ENCODE results near the gene SHB. TPM values are rescaled to one million over a fixed set of nuclear protein-coding genes. Genes with fewer than 3 reads are reported as not detected.

The SHB gene
- total RNA-seq, 2 experiments from 2014 or later, result 0.41 to 1.0 TPM

- Histone ChIP-seq H3K4me2 (ENCODE audit: low read length) (no peak overlapping the region), H2AFZ (ENCODE audit: low read length) (peak overlapping the region; percentile 44; the same call in 1 of the 2 replicates), H3K9me2 (ENCODE audit: insufficient read depth, low read length) (no peaks in the 10 kb centered on the region), H3K36me3 (ENCODE audit: insufficient read depth, low read length) (no peaks in the 10 kb centered on the region), H3K4me1 (ENCODE audit: insufficient read depth, low read length, poor library complexity, severe bottlenecking) (no peaks in the 10 kb centered on the region), H3K79me2 (ENCODE audit: insufficient read depth, low read depth, low read length) (no peaks in the 10 kb centered on the region), H3K4me3 (ENCODE audit: low read depth, low read length, poor library complexity, severe bottlenecking) (no peak overlapping the region), H3K9me3 (ENCODE audit: low read length) (no peaks in the 10 kb centered on the region), H4K20me1 (ENCODE audit: insufficient read depth, low read length) (no peaks in the 10 kb centered on the region), H3K27ac (ENCODE audit: low read depth, low read length, poor library complexity, severe bottlenecking) (no peak overlapping the region)
- BruUV-seq (replicated peaks), result no TSS peak
- no peak for DNase-seq (ENCODE audit: low spot score)
- TF ChIP-seq EZH2phosphoT487 (IDR thresholded peaks at IDR 0.05; ENCODE audit: borderline replicate concordance, low read depth, low read length) (no peak), CTCF (conservative IDR thresholded peaks at IDR 0.05; ENCODE audit: low read length) (no peak)
- intact Hi-C loops (cut with micrococcal nuclease; ENCODE audit: unreplicated experiment), result loop anchor here (10.0 kb wide), 1 partner anchor 345 kb away; no protein-coding TSS in a partner anchor
- CTCF ChIA-PET (ENCODE audit: unreplicated experiment), result no interaction called here
- POLR2A ChIA-PET, result no interaction called here
Observed at GRCh38 chr9:37919956-37920335, 149.1 kb downstream of the SHB start.

GRCh38 chr9:37919246-37919955, 149.6 kb downstream of the SHB start:
- H3K4me2 ChIP-seq (ENCODE audit: low read length), result no peak overlapping the region
- no peak overlapping the region for H3K4me3 ChIP-seq (ENCODE audit: low read depth, low read length, poor library complexity, severe bottlenecking)
- POLR2A ChIA-PET, result interaction anchor here (0.6 kb wide), 1 partner anchor 287 kb away, joined by 3 read pairs; no protein-coding TSS in a partner anchor
- H3K9me2 ChIP-seq (ENCODE audit: insufficient read depth, low read length), result no peaks in the 10 kb centered on the region
- BruUV-seq (replicated peaks), result no TSS peak
- no peaks in the 10 kb centered on the region for H3K9me3 ChIP-seq (ENCODE audit: low read length)
- H4K20me1 ChIP-seq (ENCODE audit: insufficient read depth, low read length), result no peaks in the 10 kb centered on the region
- TF ChIP-seq EZH2phosphoT487 (IDR thresholded peaks at IDR 0.05; ENCODE audit: borderline replicate concordance, low read depth, low read length) (no peak), CTCF (conservative IDR thresholded peaks at IDR 0.05; ENCODE audit: low read length) (no peak)
- no peak for DNase-seq (ENCODE audit: low spot score)
- H3K79me2 ChIP-seq (ENCODE audit: insufficient read depth, low read depth, low read length), result no peaks in the 10 kb centered on the region
- H3K4me1 ChIP-seq (ENCODE audit: insufficient read depth, low read length, poor library complexity, severe bottlenecking), result no peaks in the 10 kb centered on the region
- H2AFZ ChIP-seq (ENCODE audit: low read length), result no peak overlapping the region
- no peaks in the 10 kb centered on the region for H3K36me3 ChIP-seq (ENCODE audit: insufficient read depth, low read length)
- CTCF ChIA-PET (ENCODE audit: unreplicated experiment), result no interaction called here
- intact Hi-C loops (cut with micrococcal nuclease; ENCODE audit: unreplicated experiment), result loop anchor here (10.0 kb wide), 1 partner anchor 345 kb away; no protein-coding TSS in a partner anchor
- H3K27ac ChIP-seq (ENCODE audit: low read depth, low read length, poor library complexity, severe bottlenecking), result no peak overlapping the region

DNA sequence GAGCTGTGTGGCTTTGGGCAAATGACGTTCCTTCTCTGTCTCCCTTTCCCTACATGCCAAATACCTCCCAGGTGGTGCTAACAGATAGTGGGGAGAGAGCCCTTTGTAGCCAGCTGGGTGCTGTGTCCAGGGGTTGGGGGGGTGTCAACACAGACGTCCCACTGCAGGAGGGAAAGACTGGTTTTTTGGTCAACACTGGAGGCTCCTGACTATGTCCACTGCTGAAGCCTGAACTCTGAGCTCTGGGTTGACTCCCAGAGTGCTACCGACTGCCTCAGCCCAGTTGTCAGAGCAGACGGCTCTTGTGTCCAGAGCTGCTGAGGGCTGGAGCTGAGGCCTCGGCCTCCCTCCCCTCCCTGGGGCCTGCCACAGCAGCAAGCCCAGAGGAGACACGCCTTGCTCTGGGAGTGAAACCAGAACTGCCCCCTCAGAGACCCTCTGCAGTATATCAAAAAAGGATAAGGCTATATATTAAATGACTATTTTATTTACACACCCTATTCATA, 150.3 kb downstream of the SHB start:
- no peaks in the 10 kb centered on the region for H3K4me1 ChIP-seq (ENCODE audit: insufficient read depth, low read length, poor library complexity, severe bottlenecking)
- BruUV-seq (replicated peaks), result no TSS peak
- no peaks in the 10 kb centered on the region for H4K20me1 ChIP-seq (ENCODE audit: insufficient read depth, low read length)
- H3K4me3 ChIP-seq (ENCODE audit: low read depth, low read length, poor library complexity, severe bottlenecking), result no peak overlapping the region
- H3K27ac ChIP-seq (ENCODE audit: low read depth, low read length, poor library complexity, severe bottlenecking), result no peak overlapping the region
- DNase-seq (ENCODE audit: low spot score), result no peak
- no peaks in the 10 kb centered on the region for H3K79me2 ChIP-seq (ENCODE audit: insufficient read depth, low read depth, low read length)
- no peaks in the 10 kb centered on the region for H3K9me2 ChIP-seq (ENCODE audit: insufficient read depth, low read length)
- no peak overlapping the region for H2AFZ ChIP-seq (ENCODE audit: low read length)
- H3K36me3 ChIP-seq (ENCODE audit: insufficient read depth, low read length), result no peaks in the 10 kb centered on the region
- POLR2A ChIA-PET, result interaction anchor here (0.6 kb wide), 1 partner anchor 288 kb away, joined by 3 read pairs; no protein-coding TSS in a partner anchor
- CTCF ChIA-PET (ENCODE audit: unreplicated experiment), result no interaction called here
- no peaks in the 10 kb centered on the region for H3K9me3 ChIP-seq (ENCODE audit: low read length)
- no peak overlapping the region for H3K4me2 ChIP-seq (ENCODE audit: low read length)
- intact Hi-C loops (cut with micrococcal nuclease; ENCODE audit: unreplicated experiment), result loop anchor here (10.0 kb wide), 1 partner anchor 346 kb away; no protein-coding TSS in a partner anchor
- TF ChIP-seq CTCF (conservative IDR thresholded peaks at IDR 0.05; ENCODE audit: low read length), result no peak
- no peak for TF ChIP-seq EZH2phosphoT487 (IDR thresholded peaks at IDR 0.05; ENCODE audit: borderline replicate concordance, low read depth, low read length)
